PFSK-1 (cell line): ENCODE measurements around the gene RAD9A.

ENCODE experiments used
- REST ChIP-seq, 2 experiments: IDR thresholded peaks; 2 replicates each; pipeline versions ENCODE4 v1.6.1 to v1.8.0; 2011 to 2012; ENCODE audit warnings: low read depth in 2 of 2, low read length in 2 of 2, control low read depth in 1 of 2, inconsistent platforms in 1 of 2, mild to moderate bottlenecking in 1 of 2, moderate library complexity in 1 of 2; ENCODE audit not compliant: insufficient read depth in 1 of 2
- SIN3A ChIP-seq: IDR thresholded peaks from 2 replicates; pipeline ENCODE4 v1.6.1; 2012; ENCODE audit warnings: mild to moderate bottlenecking, low read length, moderate library complexity, borderline replicate concordance; ENCODE audit not compliant: insufficient read depth
- TAF1 ChIP-seq: IDR thresholded peaks from 2 replicates; pipeline ENCODE4 v1.6.1; 2012; ENCODE audit warnings: low read length, control low read depth, borderline replicate concordance; ENCODE audit not compliant: insufficient read depth

GRCh38 chr11:67435031-67435726 lies 43.4 kb downstream of the RAD9A start:
- TF ChIP-seq TAF1 (no peak), SIN3A (no peak), REST (IDR thresholded peaks at IDR 0.05; ENCODE audit: insufficient read depth in 1 of 2, low read depth in 2 of 2, low read length in 2 of 2) (no peak)
